Loucy (cell line): ENCODE results near the gene RERE.

ENCODE experiments used
- H2AFZ ChIP-seq: fragments of 200-600 bp; sonication (generic); 2 replicates; pipeline ENCODE4 v1.6.0; 2016; ENCODE audit warnings: antibody characterized with exemption, mild to moderate bottlenecking, low read length, moderate library complexity
- H3F3A ChIP-seq: fragments of 200-600 bp; 2 replicates; pipeline ENCODE4 v1.6.0; 2016; ENCODE audit warnings: antibody characterized with exemption, low read depth, mild to moderate bottlenecking
- H3K27me3 ChIP-seq: fragments of 200-600 bp; sonication (generic); 2 replicates; pipeline ENCODE4 v1.6.1; 2014; ENCODE audit warnings: low read length, mild to moderate bottlenecking; ENCODE audit not compliant: insufficient read depth, poor library complexity, severe bottlenecking
- H3K36me3 ChIP-seq: fragments of 200-600 bp; sonication (generic); 2 replicates; pipeline ENCODE4 v1.6.1; 2016; ENCODE audit warnings: low read length; ENCODE audit not compliant: insufficient read depth
- H3K4me1 ChIP-seq: fragments of 200-600 bp; sonication (generic); 2 replicates; pipeline ENCODE4 v1.5.1; 2014; ENCODE audit warnings: low read length, mild to moderate bottlenecking; ENCODE audit not compliant: insufficient read depth, poor library complexity, severe bottlenecking
- H3K4me2 ChIP-seq: fragments of 200-600 bp; sonication (generic); 2 replicates; pipeline ENCODE4 v1.6.0; 2014; ENCODE audit warnings: antibody characterized with exemption, low read length, low read depth, mild to moderate bottlenecking; ENCODE audit not compliant: poor library complexity, severe bottlenecking
- H3K4me3 ChIP-seq: fragments of 200-600 bp; sonication (generic); 2 replicates; pipeline ENCODE4 v1.5.1; 2014; ENCODE audit warnings: low read length, mild to moderate bottlenecking, mixed read lengths; ENCODE audit not compliant: poor library complexity, severe bottlenecking
- H3K79me2 ChIP-seq: fragments of 200-600 bp; sonication (generic); 2 replicates; pipeline ENCODE4 v1.6.1; 2014; ENCODE audit warnings: low read length; ENCODE audit not compliant: insufficient read depth
- H3K9ac ChIP-seq: fragments of 200-600 bp; sonication (generic); 2 replicates; pipeline ENCODE4 v1.6.0; 2014; ENCODE audit warnings: mild to moderate bottlenecking, low read depth, low read length, moderate library complexity; ENCODE audit not compliant: poor library complexity, severe bottlenecking
- H3K9me2 ChIP-seq: fragments of 200-600 bp; sonication (generic); replicated peaks from 2 replicates; pipeline ENCODE4 v1.6.1; 2016; ENCODE audit warnings: low read depth, low read length, mixed read lengths
- H3K9me3 ChIP-seq: fragments of 200-600 bp; sonication (generic); 2 replicates; pipeline ENCODE4 v1.6.1; 2014; ENCODE audit warnings: mild to moderate bottlenecking, antibody characterized with exemption, low read length, low read depth; ENCODE audit not compliant: insufficient read depth
- H4K20me1 ChIP-seq: fragments of 200-600 bp; sonication (generic); 2 replicates; pipeline ENCODE4 v1.6.0; 2014; ENCODE audit warnings: antibody characterized with exemption, low read length, mild to moderate bottlenecking; ENCODE audit not compliant: insufficient read depth, poor library complexity, severe bottlenecking
- EZH2phosphoT487 ChIP-seq: fragments of 200-600 bp; IDR thresholded peaks from 2 replicates; pipeline ENCODE4 v1.6.1; 2018; ENCODE audit warnings: antibody characterized with exemption, mild to moderate bottlenecking, moderate library complexity, borderline replicate concordance
- TF ChIP-seq, protein P1 (sequence below): fragments of 200-600 bp; sonication (generic); conservative IDR thresholded peaks from 2 replicates; pipeline ENCODE4 v1.5.1; 2014; ENCODE audit warnings: mild to moderate bottlenecking, antibody characterized with exemption, low read length

The RERE gene

DNA sequence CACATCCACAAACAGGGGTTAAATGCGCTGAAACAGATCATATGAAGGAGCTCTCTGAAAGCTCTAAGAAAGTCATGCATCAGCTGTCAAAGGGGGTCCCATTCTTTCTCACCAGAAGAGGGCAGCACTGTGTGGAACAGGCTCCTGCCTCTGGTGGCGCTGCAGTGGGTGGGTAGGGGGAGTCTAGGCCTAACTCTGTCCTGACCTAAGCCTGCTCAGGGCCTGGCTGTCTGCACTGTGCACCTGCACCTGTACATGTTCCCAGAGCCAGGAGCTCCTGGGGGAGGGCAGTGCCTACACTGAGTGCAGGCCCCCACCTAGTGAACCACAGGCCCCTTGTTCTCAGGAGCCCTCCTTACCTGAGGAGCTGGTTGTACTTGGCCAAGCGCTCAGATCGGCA lies 45.1 kb upstream of the RERE start:
- Histone ChIP-seq H3K79me2 (peaks cover 77% of the 10 kb centered on the region), H4K20me1 (peaks cover 92% of the 10 kb centered on the region), H3F3A (peaks cover 35% of the 10 kb centered on the region), H3K9me2 (no peaks in the 10 kb centered on the region), H3K36me3 (peaks cover 84% of the 10 kb centered on the region), H3K27me3 (no peaks in the 10 kb centered on the region), H3K4me1 (peaks cover 74% of the 10 kb centered on the region), H3K9me3 (no peaks in the 10 kb centered on the region), H3K9ac (peak overlapping the region; percentile 8), H2AFZ (no peak overlapping the region), H3K4me3 (peak overlapping the region; percentile 15), H3K4me2 (peak overlapping the region; percentile 64)
- no peak for TF ChIP-seq EZH2phosphoT487
- TF ChIP-seq, protein P1, sequence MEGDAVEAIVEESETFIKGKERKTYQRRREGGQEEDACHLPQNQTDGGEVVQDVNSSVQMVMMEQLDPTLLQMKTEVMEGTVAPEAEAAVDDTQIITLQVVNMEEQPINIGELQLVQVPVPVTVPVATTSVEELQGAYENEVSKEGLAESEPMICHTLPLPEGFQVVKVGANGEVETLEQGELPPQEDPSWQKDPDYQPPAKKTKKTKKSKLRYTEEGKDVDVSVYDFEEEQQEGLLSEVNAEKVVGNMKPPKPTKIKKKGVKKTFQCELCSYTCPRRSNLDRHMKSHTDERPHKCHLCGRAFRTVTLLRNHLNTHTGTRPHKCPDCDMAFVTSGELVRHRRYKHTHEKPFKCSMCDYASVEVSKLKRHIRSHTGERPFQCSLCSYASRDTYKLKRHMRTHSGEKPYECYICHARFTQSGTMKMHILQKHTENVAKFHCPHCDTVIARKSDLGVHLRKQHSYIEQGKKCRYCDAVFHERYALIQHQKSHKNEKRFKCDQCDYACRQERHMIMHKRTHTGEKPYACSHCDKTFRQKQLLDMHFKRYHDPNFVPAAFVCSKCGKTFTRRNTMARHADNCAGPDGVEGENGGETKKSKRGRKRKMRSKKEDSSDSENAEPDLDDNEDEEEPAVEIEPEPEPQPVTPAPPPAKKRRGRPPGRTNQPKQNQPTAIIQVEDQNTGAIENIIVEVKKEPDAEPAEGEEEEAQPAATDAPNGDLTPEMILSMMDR = peak; percentile 83

DNA sequence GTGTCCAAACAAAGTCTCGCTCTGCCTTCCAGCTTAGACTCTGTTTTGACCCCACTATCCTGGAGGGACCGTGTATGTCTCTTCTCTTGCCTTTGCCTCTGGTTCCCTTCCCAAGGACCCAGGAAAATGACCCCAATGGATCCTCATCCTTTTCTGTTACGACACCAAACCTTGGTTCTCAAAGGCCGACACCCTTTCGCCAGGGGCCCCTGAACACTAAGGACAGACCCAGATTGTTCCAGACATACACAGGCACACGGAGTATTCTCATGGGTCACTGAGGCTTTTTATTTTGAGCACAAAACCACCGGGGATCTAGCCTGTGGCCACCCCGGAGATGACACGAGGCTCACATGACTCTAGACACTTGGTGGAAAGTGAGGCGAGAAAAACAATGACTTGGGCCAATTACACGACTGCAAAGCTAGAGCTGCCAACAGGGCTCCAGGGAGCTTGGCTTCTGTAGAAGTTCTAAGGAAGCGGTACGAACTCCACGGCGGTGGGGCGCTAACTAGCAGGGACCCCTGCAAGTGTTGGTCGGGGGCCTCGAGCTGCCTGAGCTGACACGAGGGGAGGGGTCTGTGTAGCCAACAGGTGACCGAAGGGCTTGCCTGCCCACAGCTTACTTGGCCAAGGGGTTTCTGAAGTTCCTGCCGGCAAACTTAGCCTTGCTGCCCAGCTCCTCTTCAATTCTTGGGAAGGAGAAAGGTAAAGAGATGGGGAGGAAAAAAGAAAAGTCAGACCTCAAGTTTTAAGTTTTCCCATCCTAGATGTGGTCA lies 43.5 kb upstream of the RERE start:
- Histone ChIP-seq H3K9me2 (no peaks in the 10 kb centered on the region), H3K4me2 (peak overlapping the region; percentile 64), H3K4me1 (peaks cover 88% of the 10 kb centered on the region), H3K27me3 (no peaks in the 10 kb centered on the region), H3K4me3 (peak overlapping the region; percentile 18), H3K9ac (peak overlapping the region; percentile 22), H4K20me1 (peaks cover 83% of the 10 kb centered on the region), H3K79me2 (peaks cover 71% of the 10 kb centered on the region), H3K9me3 (no peaks in the 10 kb centered on the region), H3K36me3 (peaks cover 81% of the 10 kb centered on the region), H2AFZ (no peak overlapping the region), H3F3A (peaks cover 38% of the 10 kb centered on the region)
- TF ChIP-seq EZH2phosphoT487 = no peak
- TF ChIP-seq, protein P1 = no peak

DNA sequence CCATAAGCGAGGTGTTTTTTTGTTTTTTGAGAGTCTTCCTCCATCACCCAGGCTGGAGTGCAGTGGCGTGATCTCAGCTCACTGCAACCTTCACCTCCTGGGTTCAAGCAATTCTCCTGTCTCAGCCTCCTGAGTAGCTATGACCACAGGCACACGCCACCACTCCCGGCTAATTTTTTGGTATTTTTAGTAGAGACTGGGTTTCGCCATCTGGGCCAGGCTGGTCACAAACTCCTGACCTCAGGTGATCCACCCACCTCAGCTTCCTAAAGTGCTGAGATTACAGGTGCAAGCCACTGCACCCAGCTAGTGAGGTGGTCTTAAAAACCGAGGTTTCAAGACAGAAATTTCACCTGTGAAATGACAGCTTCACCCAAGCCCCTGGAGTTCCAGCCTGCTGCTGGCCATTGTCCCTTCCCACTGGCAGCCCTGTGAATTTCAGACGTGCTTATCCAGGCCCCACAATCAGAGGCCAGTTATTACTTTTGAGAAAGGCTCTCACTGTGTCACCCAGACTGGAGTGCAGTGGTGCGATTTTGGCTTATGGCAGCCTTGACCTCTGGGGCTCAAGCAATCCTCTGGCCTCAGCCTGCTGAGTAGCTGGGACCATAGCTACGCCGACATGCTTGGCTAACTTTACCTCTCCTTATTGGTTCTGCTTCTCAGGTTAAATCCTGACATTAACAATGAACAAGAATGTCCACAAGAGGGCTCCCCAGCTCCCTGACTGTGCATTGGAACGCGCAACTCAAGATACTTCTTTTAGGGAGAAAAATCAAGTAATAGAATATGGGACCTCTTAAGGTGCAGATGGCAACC lies 41.7 kb upstream of the RERE start:
- Histone ChIP-seq H3K4me3 (peak overlapping the region; percentile 48), H4K20me1 (peaks cover 65% of the 10 kb centered on the region), H2AFZ (no peak overlapping the region), H3K27me3 (no peaks in the 10 kb centered on the region), H3K4me2 (peak overlapping the region; percentile 64), H3F3A (peaks cover 38% of the 10 kb centered on the region), H3K4me1 (peaks cover 72% of the 10 kb centered on the region), H3K9me3 (no peaks in the 10 kb centered on the region), H3K9ac (peak overlapping the region; percentile 58), H3K36me3 (peaks cover 62% of the 10 kb centered on the region), H3K79me2 (peaks cover 53% of the 10 kb centered on the region), H3K9me2 (no peaks in the 10 kb centered on the region)
- TF ChIP-seq, protein P1 = peak; percentile 82
- TF ChIP-seq EZH2phosphoT487 = no peak
